Stimulated activated naive CD4-positive, alpha-beta T cell (primary cell): Measurements from ENCODE around the gene HACE1.

Experiments
- DNase-seq, 6 experiments: peaks; one replicate each; lab custom pipeline; 2025; lab: John Stamatoyannopoulos, UW

The HACE1 gene

GRCh38 chr6:104730450-104730849 is 129.3 kb downstream of the HACE1 start:
- DNase-seq = no peak

- DNase-seq = no peak
Measured at GRCh38 chr6:104729433-104729832, 130.3 kb downstream of the HACE1 start.

GRCh38 chr6:104728448-104728847 is 131.3 kb downstream of the HACE1 start:
- no peak for DNase-seq

- DNase-seq = no peak
Measured at GRCh38 chr6:104718672-104719071, 141.0 kb downstream of the HACE1 start.

- DNase-seq = no peak
Measured at GRCh38 chr6:104716858-104717257, 142.9 kb downstream of the HACE1 start.

GRCh38 chr6:104714796-104715195 is 144.9 kb downstream of the HACE1 start:
- no peak for DNase-seq

- DNase-seq = no peak
Measured at GRCh38 chr6:104713982-104714381, 145.7 kb downstream of the HACE1 start.

GRCh38 chr6:104711371-104711770 is 148.3 kb downstream of the HACE1 start:
- no peak for DNase-seq

- no peak for DNase-seq
Measured at GRCh38 chr6:104710543-104711335, 149.0 kb downstream of the HACE1 start.

GRCh38 chr6:104705916-104706442 is 153.7 kb downstream of the HACE1 start:
- no peak for DNase-seq

GRCh38 chr6:104705095-104705707 is 154.5 kb downstream of the HACE1 start:
- DNase-seq = peak in 4 of 6 experiments; percentile 5 to 58 (median 58)

GRCh38 chr6:104704191-104704590 is 155.5 kb downstream of the HACE1 start:
- DNase-seq = no peak

GRCh38 chr6:104702126-104702841 is 157.4 kb downstream of the HACE1 start:
- no peak for DNase-seq

GRCh38 chr6:104700371-104701185 is 159.1 kb downstream of the HACE1 start:
- no peak for DNase-seq

GRCh38 chr6:104699593-104700329 is 160.0 kb downstream of the HACE1 start:
- no peak for DNase-seq

GRCh38 chr6:104698979-104699378 is 160.7 kb downstream of the HACE1 start:
- DNase-seq = no peak

GRCh38 chr6:104692008-104692407 is 167.7 kb downstream of the HACE1 start:
- no peak for DNase-seq

- no peak for DNase-seq
Measured at GRCh38 chr6:104689551-104690205, 170.0 kb downstream of the HACE1 start.

- DNase-seq = no peak
Measured at GRCh38 chr6:104688283-104688969, 171.3 kb downstream of the HACE1 start.
